Tibial artery (tissue), 4 donors: ENCODE results near the gene VPREB1.

ENCODE experiments used
- DNase-seq, 2 donors: peaks; one replicate each; pipeline ENCODE4 v3.0.0-alpha.2; 2019
- H3K27ac ChIP-seq, 2 donors: fragments of 200-600 bp; sonication (generic) in 1 of 2; 1 replicate in 1 of 2; 2 replicates in 1 of 2; pipeline ENCODE4 v1.5.1; 2018 to 2019; ENCODE audit warnings: mild to moderate bottlenecking in 1 of 2
- H3K27me3 ChIP-seq, 2 donors: fragments of 200-600 bp; sonication (generic) in 1 of 2; one replicate each; pipeline versions ENCODE4 v1.5.1 to v1.6.0; 2016 to 2019
- H3K36me3 ChIP-seq, 3 donors: fragments of 200-600 bp; sonication (generic) in 2 of 3; one replicate each; pipeline ENCODE4 v1.5.1; 2016 to 2019; ENCODE audit warnings: mild to moderate bottlenecking in 2 of 3
- H3K4me1 ChIP-seq, 4 donors: fragments of 200-600 bp; sonication (generic) in 2 of 4; 1 replicate in 3 of 4; 2 replicates in 1 of 4; pipeline ENCODE4 v1.5.1; 2016 to 2019
- H3K4me3 ChIP-seq, 2 donors: fragments of 200-600 bp; sonication (generic) in 1 of 2; 1 replicate in 1 of 2; 2 replicates in 1 of 2; pipeline ENCODE4 v1.5.1; 2018 to 2019; ENCODE audit warnings: mild to moderate bottlenecking in 2 of 2
- H3K9me3 ChIP-seq, 3 donors: fragments of 200-600 bp; sonication (generic) in 1 of 3; one replicate each; pipeline ENCODE4 v1.5.1; 2016 to 2019
- intact Hi-C: fragments of 100-400 bp; cut with DNase I; formaldehyde crosslinking; loops from one replicate; pipeline ENCODE4 v1.15.0; 2023; ENCODE audit warnings: low total_unique reads
- TF ChIP-seq, protein P1 (sequence below), 2 experiments: fragments of 200-600 bp in 1 of 2; fragments of 450-650 bp in 1 of 2; IDR thresholded peaks; one replicate each; pipeline ENCODE4 v1.5.1; 2017 to 2019; ENCODE audit warnings: antibody characterized with exemption in 2 of 2, mild to moderate bottlenecking in 1 of 2, moderate library complexity in 1 of 2

The VPREB1 gene

DNA sequence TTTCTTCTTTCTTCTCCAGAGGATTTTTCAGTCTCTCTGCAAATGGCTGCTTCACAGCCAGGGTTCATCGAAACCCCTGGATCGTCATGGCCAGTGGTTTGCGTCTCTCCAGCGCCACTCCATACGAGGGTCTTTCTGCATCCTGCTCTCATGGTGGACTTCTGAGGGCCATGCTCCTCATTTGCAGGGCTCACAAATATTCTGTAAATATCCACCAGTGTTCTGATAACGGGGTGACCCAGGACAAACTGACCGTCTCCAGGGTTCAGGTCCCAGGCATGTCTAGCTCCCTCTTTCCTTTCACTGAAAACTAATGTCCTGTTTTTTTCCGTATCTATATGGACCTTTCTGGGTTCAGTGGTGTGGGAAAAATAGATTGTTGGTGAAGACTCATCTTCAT is 15.7 kb upstream of the VPREB1 start:
- H3K9me3 ChIP-seq: no peaks in the 10 kb centered on the region
- DNase-seq: no peak
- H3K27ac ChIP-seq: no peak overlapping the region
- H3K27me3 ChIP-seq: no peaks in the 10 kb centered on the region
- TF ChIP-seq, protein P1, sequence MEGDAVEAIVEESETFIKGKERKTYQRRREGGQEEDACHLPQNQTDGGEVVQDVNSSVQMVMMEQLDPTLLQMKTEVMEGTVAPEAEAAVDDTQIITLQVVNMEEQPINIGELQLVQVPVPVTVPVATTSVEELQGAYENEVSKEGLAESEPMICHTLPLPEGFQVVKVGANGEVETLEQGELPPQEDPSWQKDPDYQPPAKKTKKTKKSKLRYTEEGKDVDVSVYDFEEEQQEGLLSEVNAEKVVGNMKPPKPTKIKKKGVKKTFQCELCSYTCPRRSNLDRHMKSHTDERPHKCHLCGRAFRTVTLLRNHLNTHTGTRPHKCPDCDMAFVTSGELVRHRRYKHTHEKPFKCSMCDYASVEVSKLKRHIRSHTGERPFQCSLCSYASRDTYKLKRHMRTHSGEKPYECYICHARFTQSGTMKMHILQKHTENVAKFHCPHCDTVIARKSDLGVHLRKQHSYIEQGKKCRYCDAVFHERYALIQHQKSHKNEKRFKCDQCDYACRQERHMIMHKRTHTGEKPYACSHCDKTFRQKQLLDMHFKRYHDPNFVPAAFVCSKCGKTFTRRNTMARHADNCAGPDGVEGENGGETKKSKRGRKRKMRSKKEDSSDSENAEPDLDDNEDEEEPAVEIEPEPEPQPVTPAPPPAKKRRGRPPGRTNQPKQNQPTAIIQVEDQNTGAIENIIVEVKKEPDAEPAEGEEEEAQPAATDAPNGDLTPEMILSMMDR (IDR thresholded peaks at IDR 0.05): no peak
- no peaks in the 10 kb centered on the region for H3K36me3 ChIP-seq
- no peak overlapping the region for H3K4me3 ChIP-seq
- intact Hi-C loops: no loop called here
- no peaks in the 10 kb centered on the region for H3K4me1 ChIP-seq

DNA sequence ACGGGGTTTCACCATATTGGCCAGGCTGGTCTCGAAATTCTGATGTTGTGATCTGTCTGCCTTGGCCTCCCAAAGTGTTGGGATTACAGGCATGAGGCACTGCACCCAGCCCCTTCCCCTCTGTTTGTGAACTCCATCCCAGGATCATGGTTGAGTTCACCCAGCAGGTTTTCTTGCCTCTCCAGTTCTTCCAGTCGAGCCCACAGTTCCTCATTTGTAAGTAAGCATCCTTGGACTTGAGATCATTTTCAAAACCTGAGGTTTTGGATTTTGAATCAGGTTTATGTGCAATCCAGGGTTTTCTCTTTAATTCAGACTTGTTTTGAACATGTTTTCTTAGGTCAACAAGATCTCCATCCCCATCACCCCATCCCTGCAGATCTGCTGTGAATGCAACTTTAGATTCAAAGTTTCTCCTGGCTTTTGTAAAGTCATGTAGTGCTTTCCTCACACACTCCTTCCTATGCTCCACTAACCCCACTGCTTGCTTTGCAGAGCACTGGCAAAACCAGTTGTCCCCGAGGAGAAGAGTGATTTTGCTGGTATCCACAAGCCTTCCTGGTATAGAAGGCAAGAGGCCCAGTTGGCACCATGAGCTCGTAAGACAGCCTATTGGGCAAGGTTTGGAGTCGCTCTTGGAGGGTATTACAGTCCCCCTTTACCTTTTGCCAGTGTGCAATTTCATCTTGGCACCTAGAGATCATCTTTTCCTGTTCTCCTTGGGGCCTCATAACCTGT is 14.7 kb upstream of the VPREB1 start:
- H3K27me3 ChIP-seq: no peaks in the 10 kb centered on the region
- no peak overlapping the region for H3K4me3 ChIP-seq
- H3K9me3 ChIP-seq: no peaks in the 10 kb centered on the region
- TF ChIP-seq, protein P1 (IDR thresholded peaks at IDR 0.05): no peak
- no peaks in the 10 kb centered on the region for H3K36me3 ChIP-seq
- H3K27ac ChIP-seq: no peak overlapping the region
- intact Hi-C loops: no loop called here
- DNase-seq: no peak
- H3K4me1 ChIP-seq: no peaks in the 10 kb centered on the region

DNA sequence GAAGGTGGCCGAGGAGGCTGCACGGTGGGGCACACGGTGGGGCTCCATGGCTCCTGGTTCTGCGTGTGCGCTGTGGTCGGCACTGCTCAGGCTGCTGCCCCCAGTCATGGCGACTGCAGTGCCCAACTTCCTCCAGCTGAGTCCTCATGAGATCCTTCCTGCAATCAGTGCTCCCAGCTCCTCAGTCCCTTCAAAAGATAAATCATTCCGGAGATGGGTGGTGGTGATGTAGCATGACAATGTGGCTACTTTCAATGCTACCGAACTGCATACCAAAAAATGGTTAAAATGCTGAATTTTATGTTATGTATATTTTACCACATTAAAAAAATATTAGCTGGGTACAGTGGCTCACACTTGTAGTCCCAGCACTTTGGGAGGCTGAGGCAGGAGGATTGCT is 14.1 kb upstream of the VPREB1 start:
- Histone ChIP-seq H3K36me3 (no peaks in the 10 kb centered on the region), H3K4me1 (no peaks in the 10 kb centered on the region), H3K9me3 (no peaks in the 10 kb centered on the region), H3K27ac (no peak overlapping the region), H3K27me3 (no peaks in the 10 kb centered on the region), H3K4me3 (no peak overlapping the region)
- intact Hi-C loops: no loop called here
- no peak for DNase-seq
- TF ChIP-seq, protein P1 (IDR thresholded peaks at IDR 0.05): no peak

DNA sequence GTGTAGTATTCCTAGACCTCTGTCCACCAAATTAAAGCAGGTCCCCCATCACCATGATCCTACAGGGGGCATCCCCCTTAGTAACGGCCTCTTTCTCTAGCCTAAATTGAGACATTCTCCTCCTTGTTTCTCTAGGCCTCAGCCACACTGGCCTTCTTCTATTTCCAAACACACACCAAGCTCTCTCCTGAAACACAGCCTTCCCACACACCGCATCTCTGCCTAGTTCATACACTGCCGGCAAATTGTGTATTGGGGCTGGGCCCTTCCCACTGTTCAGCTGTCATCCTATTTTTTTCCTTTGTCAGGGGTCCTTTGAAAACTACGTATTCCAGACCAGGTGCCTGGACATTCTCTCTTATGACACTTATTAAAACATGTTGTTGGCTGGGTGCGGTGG is 11.5 kb upstream of the VPREB1 start:
- no peaks in the 10 kb centered on the region for H3K27me3 ChIP-seq
- intact Hi-C loops: no loop called here

DNA sequence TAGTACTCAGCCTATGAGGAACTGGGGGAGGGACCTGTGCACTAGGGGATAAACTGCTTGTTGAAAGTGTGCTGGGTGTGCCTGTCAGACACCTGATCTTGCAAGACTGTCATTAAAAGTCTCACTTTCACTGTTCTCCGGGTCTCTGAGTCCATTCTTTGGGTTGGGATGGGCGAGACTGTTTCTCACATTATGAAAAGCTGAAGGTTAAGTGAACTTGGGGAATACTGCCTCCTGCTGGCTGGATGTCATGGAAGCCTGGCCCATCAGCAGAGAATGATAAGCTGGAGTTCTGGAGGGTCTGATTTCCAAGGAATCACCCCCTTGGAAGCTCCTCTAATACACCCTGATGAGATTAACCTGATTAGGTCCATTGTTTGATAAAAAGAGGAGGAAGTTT is 9.0 kb upstream of the VPREB1 start:
- Histone ChIP-seq H3K36me3 (no peaks in the 10 kb centered on the region), H3K4me1 (no peaks in the 10 kb centered on the region), H3K4me3 (no peak overlapping the region), H3K27ac (no peak overlapping the region), H3K27me3 (peaks cover 0 to 2% of the 10 kb centered on the region in 2 donors), H3K9me3 (no peaks in the 10 kb centered on the region)
- TF ChIP-seq, protein P1 (IDR thresholded peaks at IDR 0.05): peak in 1 of 2 experiments; percentile 15
- intact Hi-C loops: no loop called here
- peak in 1 of 2 donors; percentile 31 for DNase-seq

More for the DNA sequence above, 11.5 kb upstream of the VPREB1 start:
- Histone ChIP-seq H3K4me3 (no peak overlapping the region), H3K9me3 (no peaks in the 10 kb centered on the region), H3K36me3 (no peaks in the 10 kb centered on the region), H3K4me1 (no peaks in the 10 kb centered on the region), H3K27ac (no peak overlapping the region)
- TF ChIP-seq, protein P1 (IDR thresholded peaks at IDR 0.05): no peak
- DNase-seq: no peak
